Type B pancreatic cell (in vitro differentiated cells): ENCODE measurements around the gene RARS2. TPM values are rescaled to one million over a fixed set of nuclear protein-coding genes. Genes with fewer than 3 reads are reported as not detected.

Source experiments
- DNase-seq: peaks from one replicate; pipeline ENCODE4 v3.0.0; 2021; ENCODE audit warnings: mixed read lengths; ENCODE audit not compliant: unreplicated experiment; ENCODE audit errors: extremely low spot score
- H3K27ac Mint-ChIP-seq: 2 replicates; pipeline ENCODE4 v1.8.0; 2021; ENCODE audit warnings: mild to moderate bottlenecking, mixed read lengths
- H3K27me3 Mint-ChIP-seq: 2 replicates; pipeline ENCODE4 v1.8.0; 2021; ENCODE audit warnings: mixed read lengths
- H3K36me3 Mint-ChIP-seq: 2 replicates; pipeline ENCODE4 v1.8.0; 2021; ENCODE audit warnings: mixed read lengths
- H3K4me1 Mint-ChIP-seq: one replicate; pipeline ENCODE4 v1.8.0; 2021; ENCODE audit warnings: mixed read lengths; ENCODE audit not compliant: unreplicated experiment
- H3K4me3 Mint-ChIP-seq: 2 replicates; pipeline ENCODE4 v1.8.0; 2021; ENCODE audit warnings: mild to moderate bottlenecking, mixed read lengths
- H3K9me3 Mint-ChIP-seq: 2 replicates; pipeline ENCODE4 v1.8.0; 2021; ENCODE audit warnings: mixed read lengths
- total RNA-seq: library from RNA; stranded (reverse); gene quantifications from 2 replicates; pipeline ENCODE4 v1.2.1, GENCODE V29; 2021; ENCODE audit warnings: low replicate concordance
- TF ChIP-seq, protein P1 (sequence below): fragments of 200-600 bp; sonication (generic); conservative IDR thresholded peaks from 2 replicates; pipeline ENCODE4 v1.5.0; 2021; ENCODE audit warnings: antibody characterized with exemption, mild to moderate bottlenecking

RARS2 gene
- total RNA-seq, 1 donor from 2014 or later = 39.8 TPM

DNA sequence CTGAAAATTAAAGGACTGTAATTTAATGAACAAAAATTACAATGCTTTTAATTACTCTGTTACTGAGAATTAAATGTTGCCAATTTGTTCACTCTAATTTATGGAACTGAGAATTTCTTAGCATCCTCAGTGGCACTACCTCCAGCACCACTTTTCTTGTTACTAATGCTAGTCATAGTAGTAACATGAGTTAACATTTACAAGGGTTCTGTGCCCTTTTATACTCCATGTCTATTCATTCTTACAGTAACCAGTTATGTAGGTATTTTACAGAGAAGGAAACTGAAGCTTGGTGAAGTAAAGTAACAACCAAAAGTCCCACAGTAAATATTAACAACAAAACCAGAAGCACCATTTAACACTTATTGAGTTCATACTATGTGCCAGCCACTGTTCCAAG is 34.3 kb downstream of the RARS2 start:
- no peak for DNase-seq
- no peak overlapping the region for H3K27ac Mint-ChIP-seq

DNA sequence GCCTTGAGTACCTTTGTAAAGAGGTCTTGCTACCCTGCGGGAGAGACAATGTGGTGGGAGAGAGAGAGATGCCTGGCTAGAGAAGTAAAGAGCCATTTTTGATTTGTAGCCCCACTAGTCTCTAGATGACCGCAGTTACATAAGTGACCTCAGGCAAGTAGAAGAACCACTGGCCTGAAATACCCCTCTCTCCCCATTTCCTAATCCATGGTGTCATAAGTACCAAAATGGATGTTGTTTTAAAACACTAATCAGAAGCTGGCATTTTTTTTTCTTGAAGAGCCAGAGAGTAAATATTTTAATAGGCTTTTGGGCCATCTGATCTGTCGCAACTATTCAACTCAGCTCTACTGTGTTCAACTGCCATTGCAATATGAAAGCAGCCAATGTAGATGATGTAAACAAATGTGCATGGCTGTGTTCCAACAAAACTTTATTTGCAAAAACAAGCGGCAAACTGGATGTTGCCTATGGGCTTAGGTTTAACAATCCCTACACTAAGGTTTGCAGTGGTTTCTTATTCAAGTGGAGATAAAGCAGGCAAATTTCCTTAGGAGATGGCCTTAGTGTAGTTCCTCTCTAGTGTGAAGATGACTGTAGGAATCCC is 36.5 kb downstream of the RARS2 start:
- Mint-ChIP-seq H3K27me3 (no peaks in the 10 kb centered on the region), H3K9me3 (no peaks in the 10 kb centered on the region), H3K4me3 (no peak overlapping the region), H3K36me3 (peaks cover 39% of the 10 kb centered on the region), H3K27ac (no peak overlapping the region), H3K4me1 (no peaks in the 10 kb centered on the region)
- DNase-seq = no peak
- TF ChIP-seq, protein P1, sequence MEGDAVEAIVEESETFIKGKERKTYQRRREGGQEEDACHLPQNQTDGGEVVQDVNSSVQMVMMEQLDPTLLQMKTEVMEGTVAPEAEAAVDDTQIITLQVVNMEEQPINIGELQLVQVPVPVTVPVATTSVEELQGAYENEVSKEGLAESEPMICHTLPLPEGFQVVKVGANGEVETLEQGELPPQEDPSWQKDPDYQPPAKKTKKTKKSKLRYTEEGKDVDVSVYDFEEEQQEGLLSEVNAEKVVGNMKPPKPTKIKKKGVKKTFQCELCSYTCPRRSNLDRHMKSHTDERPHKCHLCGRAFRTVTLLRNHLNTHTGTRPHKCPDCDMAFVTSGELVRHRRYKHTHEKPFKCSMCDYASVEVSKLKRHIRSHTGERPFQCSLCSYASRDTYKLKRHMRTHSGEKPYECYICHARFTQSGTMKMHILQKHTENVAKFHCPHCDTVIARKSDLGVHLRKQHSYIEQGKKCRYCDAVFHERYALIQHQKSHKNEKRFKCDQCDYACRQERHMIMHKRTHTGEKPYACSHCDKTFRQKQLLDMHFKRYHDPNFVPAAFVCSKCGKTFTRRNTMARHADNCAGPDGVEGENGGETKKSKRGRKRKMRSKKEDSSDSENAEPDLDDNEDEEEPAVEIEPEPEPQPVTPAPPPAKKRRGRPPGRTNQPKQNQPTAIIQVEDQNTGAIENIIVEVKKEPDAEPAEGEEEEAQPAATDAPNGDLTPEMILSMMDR = no peak

More for the DNA sequence above, 34.3 kb downstream of the RARS2 start:
- Mint-ChIP-seq H3K36me3 (peaks cover 37% of the 10 kb centered on the region), H3K9me3 (no peaks in the 10 kb centered on the region), H3K27me3 (no peaks in the 10 kb centered on the region), H3K4me1 (no peaks in the 10 kb centered on the region), H3K4me3 (no peak overlapping the region)
- TF ChIP-seq, protein P1 = no peak

DNA sequence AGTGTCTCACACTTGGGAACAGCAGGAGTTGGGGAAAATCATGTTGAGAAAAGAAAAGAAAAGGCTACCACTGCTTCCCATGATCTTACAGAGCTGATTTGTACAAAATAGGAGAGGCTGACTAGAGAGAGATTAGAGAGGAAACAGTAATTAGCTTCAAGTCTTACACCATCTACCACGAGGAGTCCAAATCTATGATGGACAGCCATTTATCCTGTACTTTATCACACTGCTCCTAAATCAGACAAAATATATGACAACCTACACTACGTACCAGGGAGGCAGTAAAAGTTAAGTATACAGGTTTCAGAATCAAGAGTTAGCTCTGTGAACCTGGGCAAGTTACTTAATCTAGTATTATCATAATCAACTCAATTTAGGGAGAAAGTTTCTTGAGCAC is 38.0 kb downstream of the RARS2 start:
- H3K4me3 Mint-ChIP-seq = no peak overlapping the region
- no peaks in the 10 kb centered on the region for H3K4me1 Mint-ChIP-seq
- peaks cover 34% of the 10 kb centered on the region for H3K36me3 Mint-ChIP-seq

DNA sequence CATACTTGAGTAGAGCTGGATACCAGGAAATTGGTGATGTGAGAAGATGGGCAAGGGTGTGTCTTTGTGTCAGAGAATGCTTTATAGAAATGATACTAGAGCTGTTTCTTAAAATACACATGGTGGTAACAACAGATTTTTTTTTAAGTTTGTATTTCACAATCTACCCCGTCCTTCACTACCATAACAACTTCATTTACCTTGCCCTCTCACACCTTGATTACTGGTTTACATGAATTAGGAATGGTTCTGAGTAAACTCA is 45.4 kb downstream of the RARS2 start:
- no peak for DNase-seq
- no peak overlapping the region for H3K27ac Mint-ChIP-seq
- H3K9me3 Mint-ChIP-seq = no peaks in the 10 kb centered on the region

More for the DNA sequence above, 38.0 kb downstream of the RARS2 start:
- H3K27ac Mint-ChIP-seq = no peak overlapping the region
- H3K27me3 Mint-ChIP-seq = no peaks in the 10 kb centered on the region
- H3K9me3 Mint-ChIP-seq = no peaks in the 10 kb centered on the region
- no peak for DNase-seq
- TF ChIP-seq, protein P1 = no peak

DNA sequence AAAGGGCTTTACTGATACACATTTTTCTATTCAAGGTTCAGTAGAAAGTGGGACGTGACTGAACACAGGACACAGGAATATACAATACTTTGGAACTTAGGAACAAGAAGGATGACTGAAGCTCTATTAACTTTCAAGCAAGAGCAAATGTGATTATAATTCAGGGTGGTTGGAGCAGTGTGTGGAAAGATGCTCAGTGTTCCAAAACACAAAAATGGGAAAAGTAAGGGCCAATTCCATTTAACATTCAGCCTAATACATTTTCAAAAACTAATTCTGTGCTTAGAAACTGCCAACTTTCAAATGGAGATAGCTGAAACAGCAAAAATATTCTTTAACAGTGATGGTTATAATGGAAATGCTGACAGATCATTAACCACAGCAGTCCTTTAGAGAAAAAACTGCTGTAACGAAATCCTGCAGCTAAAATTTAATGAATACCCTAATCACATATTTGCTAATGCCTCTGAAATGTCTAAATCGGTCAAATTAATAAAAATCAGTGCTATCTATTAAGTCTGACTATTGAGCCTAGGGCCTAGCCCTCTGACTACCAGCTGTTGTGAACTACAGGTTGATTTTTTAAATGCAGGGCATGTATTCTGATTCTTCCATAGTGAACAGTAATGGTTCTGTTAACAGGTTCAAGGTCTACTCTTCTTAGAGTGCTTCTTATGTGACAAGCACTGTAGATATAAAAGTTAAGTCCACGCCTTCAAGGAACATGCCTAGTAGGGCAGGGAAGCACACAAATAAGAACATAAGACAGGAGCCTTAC is 45.9 kb downstream of the RARS2 start:
- H3K4me3 Mint-ChIP-seq = no peak overlapping the region
- peaks cover 23% of the 10 kb centered on the region for H3K36me3 Mint-ChIP-seq
- no peak for DNase-seq
- no peak overlapping the region for H3K27ac Mint-ChIP-seq
- no peaks in the 10 kb centered on the region for H3K9me3 Mint-ChIP-seq
- TF ChIP-seq, protein P1 = no peak
- H3K4me1 Mint-ChIP-seq = no peaks in the 10 kb centered on the region
- H3K27me3 Mint-ChIP-seq = no peaks in the 10 kb centered on the region

More for the DNA sequence above, 45.4 kb downstream of the RARS2 start:
- H3K4me1 Mint-ChIP-seq = no peaks in the 10 kb centered on the region
- H3K27me3 Mint-ChIP-seq = no peaks in the 10 kb centered on the region
- TF ChIP-seq, protein P1 = no peak
- no peak overlapping the region for H3K4me3 Mint-ChIP-seq
- peaks cover 21% of the 10 kb centered on the region for H3K36me3 Mint-ChIP-seq
